HG02852 (cell line): Measurements from ENCODE around the gene ANTXRL.
"Not testable (repeated sequence)": the region's sequence is repeated elsewhere in the genome, so short reads cannot be mapped to it uniquely, and the experiment has no call there.

Experiments
- ATAC-seq: cut with Tn5 transposase; IDR thresholded peaks from one replicate; pipeline ENCODE4 v1.9.1; 2021; ENCODE audit warnings: mild to moderate bottlenecking, moderate library complexity; ENCODE audit not compliant: unreplicated experiment

ANTXRL gene

DNA sequence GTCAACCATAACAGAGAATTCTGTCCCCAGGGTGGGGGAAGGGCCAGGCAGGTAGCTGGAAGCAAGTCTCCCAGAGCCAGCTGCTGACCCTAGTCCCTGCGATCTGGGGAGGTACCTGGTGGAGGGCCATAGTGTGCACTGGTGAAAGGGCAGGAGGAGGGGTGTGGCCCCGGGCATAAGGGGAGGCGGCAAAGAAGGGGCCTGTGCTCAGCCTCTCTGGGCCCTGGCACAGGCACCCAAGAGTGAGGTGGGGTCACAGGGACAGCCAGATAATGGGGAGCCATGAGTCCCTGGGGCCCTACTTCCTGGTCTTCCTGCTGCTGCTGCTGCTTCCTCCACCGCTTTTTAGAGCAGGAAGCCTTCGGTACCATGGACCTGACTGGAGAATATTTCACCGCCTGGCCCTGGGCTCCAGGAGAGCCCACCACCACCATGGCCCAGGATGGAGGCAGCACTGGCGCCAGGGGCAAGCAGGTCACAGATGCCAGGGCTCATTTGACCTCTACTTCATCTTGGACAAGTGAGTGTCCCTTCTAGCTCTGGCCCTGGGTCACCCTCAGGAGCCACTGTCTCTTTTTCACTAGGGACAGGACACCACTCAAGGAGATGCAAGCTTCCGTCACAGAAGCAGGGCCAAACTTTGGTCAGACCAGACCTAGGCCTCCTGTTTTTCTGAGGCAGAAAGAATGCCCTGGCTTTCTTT lies at the start of gene ANTXRL:
Gene ANTXRL (plus strand): TSS at position 7 of the 703 bp plus-strand sequence. CDS start 266 bp downstream, at position 273.
- ATAC-seq = no peak

DNA sequence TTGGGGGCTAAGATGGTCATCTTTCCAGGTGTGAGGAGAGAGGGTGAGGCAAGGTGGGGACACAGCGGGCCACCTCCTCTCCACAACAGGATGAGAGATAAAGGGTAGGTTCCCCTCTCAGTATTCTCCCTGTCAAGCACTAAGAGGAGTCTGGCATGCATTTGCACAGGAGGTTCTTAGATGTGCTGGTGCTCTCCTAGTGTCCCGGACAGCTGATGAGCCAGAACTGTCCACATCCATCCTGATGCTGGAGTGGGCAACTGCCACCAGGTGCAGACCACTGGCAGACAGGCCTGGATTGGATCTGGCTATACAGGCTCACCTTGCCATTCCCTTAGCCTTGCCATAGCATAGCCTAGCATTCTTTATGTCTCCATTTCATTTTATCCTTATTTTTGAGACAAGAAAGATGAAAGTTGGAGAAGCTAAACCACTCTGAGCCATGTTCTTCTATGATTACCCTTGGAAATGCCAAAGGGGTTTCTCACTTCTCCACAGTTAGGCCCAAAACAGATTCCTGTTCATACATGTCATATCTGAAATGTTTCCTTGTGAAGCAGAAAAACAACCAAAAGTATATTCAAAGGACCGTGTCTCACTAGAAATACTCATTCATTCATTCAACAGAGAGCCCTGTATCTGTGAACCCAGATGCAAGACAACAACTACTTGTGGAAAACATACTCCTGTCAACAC lies 48.8 kb upstream of the ANTXRL start:
- no peak for ATAC-seq

DNA sequence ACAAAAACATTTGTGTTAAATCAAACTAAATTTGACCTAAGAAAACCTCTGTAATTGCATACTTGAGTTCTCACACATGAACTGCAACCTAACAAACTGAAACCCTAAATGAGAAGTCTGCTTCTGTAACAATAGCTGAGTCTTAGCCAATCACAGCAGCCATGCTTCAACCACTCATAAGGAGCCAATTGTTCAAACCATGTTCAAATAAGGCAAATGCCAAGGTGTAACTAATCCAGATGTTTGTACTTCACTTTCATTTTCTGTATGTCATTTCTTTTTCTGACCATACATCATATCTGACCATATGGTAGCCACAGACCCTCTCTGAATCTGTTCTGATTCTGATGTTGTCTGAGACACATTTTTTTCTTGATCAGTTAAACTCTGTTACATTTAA lies 47.5 kb upstream of the ANTXRL start:
- peak; percentile 60 for ATAC-seq

DNA sequence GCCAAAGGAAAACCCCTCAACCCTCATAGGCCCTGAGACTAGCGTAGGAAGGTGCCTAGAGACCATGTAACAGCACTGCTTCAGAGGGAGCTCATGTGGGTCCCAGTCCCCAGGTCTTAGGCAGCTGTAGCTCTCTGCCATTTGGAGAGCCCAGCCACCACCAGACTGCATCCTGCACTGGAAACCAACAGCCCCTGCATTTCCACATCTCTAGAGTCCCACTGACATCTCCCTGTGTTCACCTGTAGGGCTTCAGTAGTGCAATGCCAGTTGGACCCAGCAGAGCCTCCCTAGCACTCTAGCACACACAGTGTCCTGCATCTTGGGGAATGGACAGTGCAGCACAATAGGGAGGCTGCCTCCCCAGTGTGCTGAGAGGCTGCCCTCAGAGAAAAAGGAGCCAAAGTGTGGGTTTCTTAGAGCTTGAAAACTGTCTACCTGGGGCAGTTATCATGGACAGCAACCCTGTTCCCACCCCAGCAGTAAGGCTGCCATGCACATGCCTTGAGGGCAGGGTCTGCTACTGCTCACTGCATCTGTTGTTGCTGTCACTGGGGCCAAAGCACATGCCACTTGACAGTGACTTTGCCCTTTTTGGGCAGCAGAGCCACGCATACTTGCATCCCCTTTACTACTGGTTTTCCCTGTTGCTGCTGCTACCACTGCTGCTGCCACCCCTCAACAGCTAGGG lies 46.7 kb upstream of the ANTXRL start:
- ATAC-seq = no peak

DNA sequence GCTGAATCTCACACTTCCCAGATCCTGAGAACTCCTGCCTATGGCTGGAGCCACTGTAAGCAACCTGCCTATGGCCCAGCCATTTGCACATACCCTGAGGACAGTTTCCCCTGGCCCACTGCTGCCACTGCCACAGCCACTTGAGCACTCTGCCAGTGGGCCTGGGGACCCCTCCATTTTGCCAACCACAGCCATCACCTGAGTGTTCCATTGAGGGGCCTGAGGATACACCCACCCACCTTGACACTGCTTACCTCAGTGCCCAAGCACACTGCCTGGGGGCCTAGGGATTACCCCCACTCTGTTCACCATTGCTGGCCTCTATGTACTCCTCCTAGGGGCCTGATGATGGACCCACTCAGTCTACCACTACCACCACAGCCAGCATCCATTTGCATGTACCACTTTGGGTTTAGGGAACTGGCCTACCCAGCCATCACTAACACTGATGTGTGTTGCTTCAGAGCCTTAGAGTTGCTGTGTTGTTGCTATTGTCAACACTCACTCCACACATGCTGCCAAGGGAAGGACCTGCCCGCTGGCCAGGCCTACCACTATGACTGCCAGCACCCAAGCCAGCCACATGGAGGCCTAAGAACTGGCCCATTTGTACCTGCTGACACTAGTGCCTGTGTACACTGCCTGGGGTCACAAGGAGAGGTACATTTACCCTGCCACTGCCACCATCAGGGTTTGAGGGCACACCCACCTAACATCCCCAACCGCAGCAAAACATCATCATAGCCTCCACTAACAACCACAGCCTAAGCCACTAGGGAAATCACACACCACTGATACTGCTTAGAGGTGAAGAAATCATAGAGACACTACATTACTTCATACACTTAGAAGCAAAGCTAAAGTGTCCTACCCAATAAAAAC lies 45.9 kb upstream of the ANTXRL start:
- ATAC-seq = no peak

DNA sequence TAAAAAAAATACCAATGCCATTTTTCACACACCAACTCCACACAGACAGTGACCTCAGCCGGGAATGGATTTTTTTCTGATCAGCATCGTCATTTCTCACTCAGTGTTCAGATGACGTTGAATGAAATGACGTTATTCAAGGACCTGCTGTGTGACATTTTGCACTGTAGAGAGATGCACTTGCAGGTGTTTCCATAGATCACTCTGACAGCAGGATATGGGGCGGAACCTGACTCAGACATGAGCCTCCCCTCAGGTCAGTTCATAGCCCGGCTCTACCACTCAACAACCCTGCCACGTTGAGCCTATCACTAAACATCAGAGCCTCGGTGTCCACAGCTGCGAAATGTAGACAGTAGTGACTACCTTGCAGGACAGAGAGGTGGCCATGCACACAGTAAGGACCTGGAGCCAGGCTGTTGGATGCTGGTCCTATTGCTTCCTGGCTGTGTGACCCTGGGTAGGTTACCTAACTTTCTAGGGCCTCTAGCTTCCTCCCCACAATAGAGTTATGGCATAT lies 41.4 kb upstream of the ANTXRL start:
- ATAC-seq = no peak

DNA sequence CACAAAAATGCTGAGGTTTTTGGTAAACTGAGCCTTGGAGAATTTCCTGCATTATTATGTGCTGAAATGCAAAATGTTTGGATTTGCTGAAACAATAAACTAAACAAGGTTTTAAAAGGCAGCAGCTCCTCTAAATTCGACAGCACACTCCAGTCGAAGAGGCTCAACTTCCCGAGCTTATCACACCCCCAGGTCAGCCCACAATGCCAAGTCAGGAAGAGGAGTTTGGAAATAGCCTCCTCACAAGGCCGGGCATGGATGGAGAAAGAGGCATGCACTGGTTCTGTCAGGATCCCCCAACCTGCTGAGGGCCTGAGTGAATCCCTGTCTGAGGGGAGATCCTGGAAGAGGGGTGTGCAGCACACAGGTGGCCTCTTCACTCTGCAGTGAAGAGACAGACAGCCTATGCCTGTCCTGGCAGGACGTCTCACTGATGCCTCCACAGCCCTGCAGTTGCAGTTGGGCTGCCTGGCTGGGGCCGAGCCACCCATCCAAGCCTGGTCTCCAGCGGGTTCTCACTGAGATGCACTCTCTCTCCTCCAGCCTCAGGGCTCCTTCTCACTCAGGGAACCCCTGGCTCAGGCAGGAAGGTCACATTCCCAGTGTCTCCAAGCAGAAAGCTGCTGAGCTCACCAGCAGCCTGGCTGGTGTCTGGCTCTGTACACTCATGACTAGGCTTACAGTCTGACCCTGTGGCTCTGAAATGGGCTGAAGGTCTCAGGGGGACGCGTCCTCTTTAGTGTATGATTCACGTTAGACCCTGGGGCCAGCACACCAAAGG lies 40.2 kb upstream of the ANTXRL start:
- ATAC-seq = not testable (repeated sequence)

DNA sequence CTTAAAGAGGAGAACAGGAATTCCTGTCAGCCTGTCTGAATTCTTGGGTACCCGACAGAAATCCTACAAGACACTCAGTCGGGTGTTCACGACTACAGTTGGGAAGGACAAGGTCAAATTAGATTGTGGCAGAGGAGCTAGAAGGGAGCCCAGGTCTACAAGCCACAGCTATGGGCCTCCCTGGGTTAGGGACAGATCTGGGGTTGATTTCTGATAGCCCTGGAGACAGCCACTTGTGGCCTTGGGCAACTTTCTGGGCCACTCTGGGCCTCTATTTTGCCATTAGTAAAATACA lies 39.7 kb upstream of the ANTXRL start:
- ATAC-seq = no peak

DNA sequence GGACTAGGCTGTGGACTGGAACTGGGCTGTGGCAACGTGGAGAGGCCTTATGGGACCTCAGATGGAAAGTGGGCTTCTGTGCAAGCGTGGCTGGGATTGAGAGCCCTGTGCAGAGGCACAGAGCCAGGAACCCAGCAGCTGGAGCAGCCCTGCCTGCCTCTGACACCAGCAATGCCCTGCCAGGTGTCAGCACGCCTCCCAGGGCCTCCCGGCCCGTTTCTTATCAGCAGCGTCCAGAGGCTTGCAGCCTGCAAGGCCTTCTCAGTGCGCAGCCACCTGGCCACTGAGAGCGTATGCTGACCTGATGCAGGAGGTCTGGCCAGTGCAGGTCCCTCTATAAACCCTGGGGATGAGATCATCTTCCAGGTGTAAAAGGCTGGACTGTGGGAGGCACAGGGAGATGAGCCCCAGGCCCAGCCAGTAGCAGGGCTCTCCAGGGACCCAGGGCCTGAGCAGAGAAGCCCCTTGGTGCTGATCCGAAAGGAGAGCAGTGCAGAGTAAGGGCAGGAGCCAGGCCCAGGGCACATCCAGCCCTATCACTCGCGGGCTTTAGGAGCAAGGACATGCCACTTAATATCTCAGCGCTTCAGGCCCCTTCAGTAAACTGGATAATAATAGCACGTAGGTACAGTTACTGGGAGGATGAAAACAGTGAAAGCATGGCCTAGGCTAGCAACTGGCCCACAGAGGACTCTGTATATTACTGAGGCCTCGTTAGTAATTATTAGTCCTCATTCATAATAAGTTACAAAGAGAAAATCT lies 38.8 kb upstream of the ANTXRL start:
- ATAC-seq = no peak

DNA sequence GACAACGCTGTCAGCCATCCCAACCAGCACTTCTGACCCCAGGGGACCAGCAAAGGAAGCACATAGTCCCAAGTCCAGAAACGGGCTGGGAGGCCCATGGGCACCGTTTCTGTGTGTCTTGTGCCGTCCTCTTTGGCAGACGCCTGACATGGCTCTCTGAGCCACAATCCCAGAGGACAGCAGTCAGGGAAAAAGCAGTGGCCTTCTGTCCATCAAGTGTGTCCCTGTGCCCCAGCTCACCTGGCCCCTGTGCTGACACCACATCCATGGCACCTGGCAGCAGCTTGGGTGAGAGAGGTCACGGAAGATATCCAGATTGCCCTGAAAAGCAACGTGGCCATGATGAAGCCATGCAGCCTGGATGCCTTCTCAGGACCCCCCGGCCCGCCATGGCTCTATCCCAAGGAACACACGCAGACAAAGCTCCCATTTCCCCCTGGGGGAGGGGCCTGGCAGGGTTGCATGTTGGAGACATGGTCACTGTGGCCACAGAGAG lies 38.1 kb upstream of the ANTXRL start:
- ATAC-seq = no peak

DNA sequence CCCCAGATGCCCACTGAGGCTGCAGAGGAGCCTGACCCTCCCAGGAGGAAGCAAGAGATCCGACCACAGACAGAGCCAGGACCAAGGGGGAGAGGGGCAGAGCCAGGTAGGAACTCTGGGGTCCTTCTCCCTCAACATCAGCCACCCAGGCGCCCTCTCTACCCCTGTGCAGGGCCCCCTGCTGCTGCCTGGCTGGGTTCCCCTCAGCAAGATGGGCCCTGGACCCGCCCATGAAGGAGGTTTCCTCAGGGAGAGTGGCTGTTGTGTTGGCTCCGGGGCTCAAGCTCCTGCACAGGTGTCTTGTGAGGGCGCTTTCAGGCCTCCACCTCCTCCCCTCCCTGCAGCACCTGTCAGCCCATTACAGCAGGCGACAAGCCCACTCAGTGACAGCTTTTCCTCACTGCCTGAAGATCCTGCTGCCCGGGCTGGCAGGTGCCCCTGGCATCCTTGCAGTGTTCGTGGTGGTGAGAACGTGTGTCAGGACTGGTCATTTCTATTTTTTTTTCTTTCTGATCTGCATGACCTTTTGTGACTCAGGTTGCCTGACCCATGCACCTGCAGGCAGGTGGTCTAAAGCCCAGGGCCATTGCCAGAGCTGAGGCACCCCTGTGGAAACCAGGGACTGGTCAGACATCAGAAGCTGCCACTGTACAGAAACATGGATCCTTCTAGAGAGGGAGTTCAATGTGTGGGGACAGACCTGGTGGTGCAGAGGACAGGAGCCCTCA lies 37.0 kb upstream of the ANTXRL start:
- not testable (repeated sequence) for ATAC-seq

DNA sequence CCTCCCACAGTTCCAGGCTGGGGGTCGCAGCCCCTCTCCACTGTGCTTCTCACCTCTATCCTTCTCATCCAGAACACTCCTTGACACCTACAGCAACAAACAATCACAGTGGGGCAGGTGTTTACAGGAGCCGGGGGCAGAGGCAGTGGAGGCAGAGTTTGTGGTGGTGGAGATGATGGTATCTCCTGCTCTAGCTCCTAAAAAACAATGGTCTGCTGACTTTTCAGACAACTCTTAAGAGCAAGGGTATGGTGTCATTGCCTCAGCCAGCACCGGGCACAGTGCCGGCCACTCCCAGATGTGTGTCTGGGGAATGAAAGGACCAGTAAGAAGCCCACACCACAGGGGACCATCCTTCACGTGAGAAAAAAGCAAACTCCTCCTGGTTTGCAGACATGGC lies 36.3 kb upstream of the ANTXRL start:
- ATAC-seq = no peak

DNA sequence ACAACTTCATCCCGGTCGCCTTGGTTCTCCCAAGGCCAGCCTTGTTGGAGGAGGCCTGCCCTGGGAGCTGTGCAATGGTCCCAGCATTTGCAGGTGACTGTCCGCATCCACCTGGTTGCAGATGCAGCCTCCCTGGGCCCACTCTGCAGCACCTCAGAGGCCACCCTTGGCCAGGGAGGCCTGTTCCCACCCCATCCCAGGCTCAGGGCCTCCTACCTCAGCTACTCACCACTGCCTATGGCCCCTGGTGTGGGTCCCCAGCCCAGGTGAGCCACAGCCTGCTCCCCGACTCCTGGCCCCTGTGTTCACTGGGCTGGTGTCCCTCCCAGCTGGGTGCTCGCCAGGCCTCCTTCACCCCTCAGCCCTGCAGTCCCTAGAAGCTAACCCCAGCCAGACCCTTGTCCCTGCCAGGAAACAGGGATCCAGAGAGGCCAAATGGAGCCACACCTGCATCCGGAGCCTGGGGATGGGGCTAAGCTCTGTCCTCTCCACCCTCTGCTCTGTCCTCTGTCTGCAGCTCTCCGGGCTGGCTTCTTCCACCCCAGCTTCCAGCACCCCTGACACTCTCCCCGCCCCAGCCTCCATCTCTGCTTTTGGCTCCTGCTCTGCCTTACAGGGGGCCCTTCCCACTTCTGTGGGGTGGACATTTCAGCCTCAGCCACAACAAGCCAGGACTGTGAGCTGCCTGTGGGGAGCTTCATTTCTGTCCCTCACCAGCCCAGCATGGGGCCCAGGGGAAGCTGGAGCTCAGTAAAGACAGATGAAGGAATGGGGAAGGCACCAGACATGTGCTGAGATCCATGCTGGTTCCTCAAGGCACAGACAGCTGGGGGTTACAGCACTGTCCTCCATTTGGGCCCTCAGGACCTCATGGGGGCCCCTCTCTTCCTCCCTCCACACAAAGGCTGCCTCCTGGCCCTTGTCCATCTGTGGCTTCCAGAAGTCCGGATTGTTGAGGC lies 35.6 kb upstream of the ANTXRL start:
- ATAC-seq = no peak

DNA sequence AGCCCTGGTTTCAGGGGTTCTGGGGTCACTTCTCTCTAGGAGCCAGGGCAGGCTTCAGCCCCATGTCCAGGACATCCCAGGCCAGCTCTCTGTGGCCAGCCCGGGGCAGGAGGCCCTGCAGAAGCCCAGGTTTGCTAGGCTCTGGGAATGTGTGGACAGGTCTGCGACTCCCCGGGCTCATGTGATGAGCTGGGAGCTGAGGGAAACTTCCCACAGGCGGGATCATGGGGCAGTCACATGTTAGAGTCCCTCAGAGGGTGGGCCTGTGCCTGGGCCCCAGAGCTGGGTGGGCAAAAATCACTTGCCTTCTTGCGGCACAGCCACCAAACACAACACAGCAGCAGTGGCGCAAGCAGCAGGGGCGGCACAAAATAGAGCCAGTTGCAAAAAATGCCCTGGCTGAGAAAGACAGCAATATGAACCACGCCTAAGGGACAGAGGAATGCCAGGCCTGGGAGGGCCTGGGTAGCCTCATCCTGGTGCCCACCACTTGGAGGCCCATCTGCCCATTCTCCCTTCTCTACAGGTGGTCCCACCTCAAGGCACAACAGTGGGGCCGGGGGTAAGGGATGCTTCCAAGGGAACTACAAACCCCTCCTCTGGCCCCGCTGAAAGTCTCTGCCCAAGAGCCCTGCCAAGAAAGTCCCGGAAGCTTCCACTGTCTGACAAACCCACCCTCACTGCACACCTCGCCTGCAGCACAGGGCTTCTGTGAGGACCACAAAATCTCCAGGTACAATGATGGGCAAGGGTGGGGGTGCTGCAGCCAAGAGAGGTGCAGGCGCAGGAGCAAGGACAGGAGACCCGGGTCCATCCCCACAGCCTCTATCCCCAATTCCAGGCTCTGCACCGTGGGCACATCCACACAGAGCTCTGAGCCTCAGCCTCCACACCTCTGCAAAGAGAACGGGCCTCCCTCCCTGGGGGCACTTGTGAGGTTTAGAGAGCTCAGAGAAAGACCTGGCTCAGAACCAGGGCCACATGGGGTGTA lies 34.6 kb upstream of the ANTXRL start:
- ATAC-seq = no peak

DNA sequence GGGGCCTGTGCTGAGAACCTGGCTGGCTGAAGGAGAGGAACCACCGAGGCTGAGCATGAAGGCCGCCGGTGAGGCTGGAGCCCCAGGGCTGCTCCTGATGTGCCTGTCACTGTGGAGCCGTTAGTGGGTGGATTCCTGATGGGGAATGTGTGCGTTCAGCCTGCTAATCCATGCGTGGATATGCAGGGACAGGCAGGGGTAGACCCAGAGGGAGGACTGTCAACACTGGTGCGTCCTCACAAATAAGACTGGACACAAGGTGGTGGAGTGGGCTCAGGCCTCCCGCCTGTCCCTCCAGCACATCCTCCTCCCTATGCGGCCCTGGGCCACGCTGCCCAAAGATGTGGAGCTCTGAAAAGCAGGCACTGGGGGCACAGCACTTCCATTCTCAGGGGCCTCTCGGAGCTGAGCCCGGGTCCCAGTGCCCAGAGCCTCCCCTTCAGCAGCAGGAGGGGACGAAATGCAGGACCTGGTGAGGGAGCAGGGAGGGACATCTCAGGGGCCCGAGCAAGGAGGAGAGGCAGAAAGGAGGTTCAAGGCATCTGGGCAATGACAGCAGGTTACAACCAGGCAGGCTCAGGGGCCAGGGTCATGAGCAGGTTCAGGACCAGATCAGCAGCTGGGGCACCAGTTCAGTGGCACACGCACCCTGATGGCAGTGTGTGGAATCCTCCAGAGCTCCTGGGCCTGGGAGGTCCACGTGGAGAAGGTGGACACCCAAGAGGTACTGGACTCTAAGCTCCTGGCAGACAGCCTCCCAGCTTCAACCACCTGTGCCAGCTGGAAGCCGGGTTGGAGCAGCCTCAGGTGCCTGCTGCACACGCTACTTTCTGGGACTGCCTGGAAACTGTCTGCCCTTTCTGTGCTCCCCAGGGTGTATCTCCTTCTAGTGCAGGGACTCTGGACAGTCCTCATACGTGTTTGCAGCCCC lies 33.5 kb upstream of the ANTXRL start:
- ATAC-seq = no peak
